Mesenchymal stem cell (in vitro differentiated cells and primary cell): Measurements from ENCODE around the gene OPTC.

Source experiments
- DNase-seq: peaks from one replicate; pipeline ENCODE4 v3.0.0-alpha.2; 2013
- H2AFZ ChIP-seq: one replicate; pipeline ENCODE4 v1.6.1; 2013; ENCODE audit warnings: low read depth, mild to moderate bottlenecking, control low read depth, inconsistent platforms, low read length, moderate library complexity
- H2AK5ac ChIP-seq: 2 replicates; pipeline ENCODE4 v1.6.1; 2013; ENCODE audit warnings: low read length, moderate library complexity, mild to moderate bottlenecking, inconsistent platforms; ENCODE audit not compliant: severe bottlenecking
- H2BK120ac ChIP-seq: one replicate; pipeline ENCODE4 v1.6.1; 2013; ENCODE audit warnings: low read depth, mild to moderate bottlenecking, inconsistent platforms, low read length, moderate library complexity
- H2BK12ac ChIP-seq, 2 experiments: one replicate each; pipeline ENCODE4 v1.6.1; 2013; ENCODE audit warnings: inconsistent platforms in 2 of 2, low read length in 2 of 2, mild to moderate bottlenecking in 2 of 2, moderate library complexity in 2 of 2, control low read depth in 1 of 2
- H2BK15ac ChIP-seq: one replicate; pipeline ENCODE4 v1.6.1; 2013; ENCODE audit warnings: mild to moderate bottlenecking, low read depth, inconsistent platforms; ENCODE audit not compliant: poor library complexity, severe bottlenecking
- H2BK5ac ChIP-seq: 2 replicates; pipeline ENCODE4 v1.6.1; 2013; ENCODE audit warnings: low read depth, mild to moderate bottlenecking, low read length, control low read depth, inconsistent platforms; ENCODE audit not compliant: poor library complexity, severe bottlenecking
- H3K14ac ChIP-seq, 2 experiments: one replicate each; pipeline ENCODE4 v1.6.1; 2013; ENCODE audit warnings: inconsistent platforms in 2 of 2, low read length in 2 of 2, control low read depth in 1 of 2, mild to moderate bottlenecking in 1 of 2, moderate library complexity in 1 of 2
- H3K18ac ChIP-seq, 2 experiments: one replicate each; pipeline ENCODE4 v1.6.1; 2013; ENCODE audit warnings: inconsistent platforms in 2 of 2, low read length in 2 of 2, control low read depth in 1 of 2, low read depth in 1 of 2, mild to moderate bottlenecking in 1 of 2
- H3K23ac ChIP-seq, 2 experiments: one replicate each; pipeline ENCODE4 v1.6.1; 2013; ENCODE audit warnings: inconsistent platforms in 2 of 2, low read length in 2 of 2, mild to moderate bottlenecking in 2 of 2, moderate library complexity in 2 of 2, control low read depth in 1 of 2
- H3K27ac ChIP-seq: 2 replicates; pipeline ENCODE4 v1.5.1; 2013; ENCODE audit warnings: mild to moderate bottlenecking, moderate library complexity, low read length, control low read depth, inconsistent platforms; ENCODE audit not compliant: poor library complexity, severe bottlenecking
- H3K27me3 ChIP-seq, 2 experiments: 2 replicates each; pipeline versions ENCODE4 v1.6.1 to v1.7.0; 2013; ENCODE audit warnings: low read length in 2 of 2, mild to moderate bottlenecking in 2 of 2, moderate library complexity in 2 of 2, control low read depth in 1 of 2, inconsistent platforms in 1 of 2; ENCODE audit not compliant: control insufficient read depth in 1 of 2, insufficient read depth in 1 of 2
- H3K36me3 ChIP-seq, 2 experiments: 2 replicates each; pipeline versions ENCODE4 v1.6.1 to v1.7.0; 2013; ENCODE audit warnings: low read length in 2 of 2, control low read depth in 1 of 2, inconsistent platforms in 1 of 2, low read depth in 1 of 2, mild to moderate bottlenecking in 1 of 2; ENCODE audit not compliant: insufficient read depth in 2 of 2, control insufficient read depth in 1 of 2
- H3K4ac ChIP-seq, 2 experiments: one replicate each; pipeline ENCODE4 v1.6.1; 2013; ENCODE audit warnings: inconsistent platforms in 2 of 2, low read length in 2 of 2, mild to moderate bottlenecking in 2 of 2, moderate library complexity in 2 of 2, control low read depth in 1 of 2, low read depth in 1 of 2
- H3K4me1 ChIP-seq: 2 replicates; pipeline ENCODE4 v1.6.1; 2013; ENCODE audit warnings: low read depth, low read length, control low read depth; ENCODE audit not compliant: control insufficient read depth, insufficient read depth
- H3K4me2 ChIP-seq: 2 replicates; pipeline ENCODE4 v1.6.1; 2013; ENCODE audit warnings: low read length, mild to moderate bottlenecking, inconsistent platforms; ENCODE audit not compliant: poor library complexity, severe bottlenecking
- H3K4me3 ChIP-seq, 2 experiments: 2 replicates each; pipeline versions ENCODE4 v1.5.1 to v1.7.0; 2013; ENCODE audit warnings: low read length in 2 of 2, mild to moderate bottlenecking in 2 of 2, control low read depth in 1 of 2, low read depth in 1 of 2; ENCODE audit not compliant: insufficient read depth in 1 of 2
- H3K79me1 ChIP-seq: replicated peaks from 2 replicates; pipeline ENCODE4 v1.6.1; 2013; ENCODE audit warnings: mild to moderate bottlenecking, control low read depth, low read length, inconsistent platforms; ENCODE audit not compliant: poor library complexity, severe bottlenecking
- H3K9ac ChIP-seq: 2 replicates; pipeline ENCODE4 v1.7.0; 2013; ENCODE audit warnings: mild to moderate bottlenecking, low read length, moderate library complexity
- H3K9me3 ChIP-seq: 2 replicates; pipeline ENCODE4 v1.7.0; 2013; ENCODE audit warnings: mild to moderate bottlenecking, low read length; ENCODE audit not compliant: control insufficient read depth
- H4K8ac ChIP-seq: one replicate; pipeline ENCODE4 v1.6.1; 2013; ENCODE audit warnings: inconsistent platforms, mild to moderate bottlenecking, low read length, moderate library complexity
- H4K91ac ChIP-seq: one replicate; pipeline ENCODE4 v1.6.1; 2013; ENCODE audit warnings: mild to moderate bottlenecking, low read length, inconsistent platforms
- WGBS: methylation state at CpG from one replicate; pipeline ENCODE4 v1.1.7; 2013; ENCODE audit warnings: mixed read lengths; 5-methylcytosine and 5-hydroxymethylcytosine counted together

Gene OPTC

GRCh38 chr1:203456577-203456976 lies 37.4 kb upstream of the OPTC start:
- Histone ChIP-seq H2BK15ac (no peak overlapping the region), H3K27ac (no peak overlapping the region), H3K18ac (no peak overlapping the region), H2BK5ac (no peak overlapping the region), H3K4me2 (no peak overlapping the region), H2BK120ac (no peak overlapping the region), H3K9me3 (no peaks in the 10 kb centered on the region), H3K4me1 (peaks cover 3% of the 10 kb centered on the region), H2AFZ (no peak overlapping the region), H4K91ac (no peak overlapping the region), H3K79me1 (no peaks in the 10 kb centered on the region), H3K4me3 (no peak overlapping the region), H3K9ac (no peak overlapping the region), H4K8ac (no peak overlapping the region), H2BK12ac (no peak overlapping the region), H3K23ac (no peak overlapping the region), H2AK5ac (no peak overlapping the region), H3K27me3 (peaks cover 0 to 23% of the 10 kb centered on the region in 2 experiments), H3K4ac (no peak overlapping the region), H3K36me3 (no peaks in the 10 kb centered on the region), H3K14ac (no peak overlapping the region)
- 94% methylated on average over 3 of the region's 4 CpGs for WGBS
- no peak for DNase-seq

- Histone ChIP-seq H3K14ac (no peak overlapping the region), H2BK15ac (no peak overlapping the region), H3K27me3 (peaks cover 0 to 19% of the 10 kb centered on the region in 2 experiments), H3K23ac (no peak overlapping the region), H2BK120ac (no peak overlapping the region), H3K36me3 (no peaks in the 10 kb centered on the region), H3K4me1 (peaks cover 3% of the 10 kb centered on the region), H3K4me3 (no peak overlapping the region), H2BK12ac (no peak overlapping the region), H4K91ac (no peak overlapping the region), H2AFZ (no peak overlapping the region), H3K18ac (no peak overlapping the region), H3K4me2 (no peak overlapping the region), H3K9me3 (no peaks in the 10 kb centered on the region), H3K27ac (no peak overlapping the region), H4K8ac (no peak overlapping the region), H3K79me1 (no peaks in the 10 kb centered on the region), H3K9ac (no peak overlapping the region), H2BK5ac (no peak overlapping the region), H2AK5ac (no peak overlapping the region), H3K4ac (no peak overlapping the region)
- WGBS, result 96% methylated on average over 3 of the region's 5 CpGs
- no peak for DNase-seq
Measured at GRCh38 chr1:203458078-203458477, 35.9 kb upstream of the OPTC start.

GRCh38 chr1:203459671-203460201 lies 34.2 kb upstream of the OPTC start:
- Histone ChIP-seq H3K14ac (no peak overlapping the region), H3K4me2 (no peak overlapping the region), H3K18ac (no peak overlapping the region), H2BK12ac (no peak overlapping the region), H3K4me1 (peaks cover 12% of the 10 kb centered on the region), H4K91ac (no peak overlapping the region), H3K9ac (no peak overlapping the region), H2BK15ac (no peak overlapping the region), H2AK5ac (no peak overlapping the region), H4K8ac (no peak overlapping the region), H2AFZ (no peak overlapping the region), H2BK120ac (no peak overlapping the region), H3K4ac (no peak overlapping the region), H3K9me3 (no peaks in the 10 kb centered on the region), H3K23ac (no peak overlapping the region), H3K27ac (no peak overlapping the region), H3K4me3 (no peak overlapping the region), H3K27me3 (peaks cover 0 to 31% of the 10 kb centered on the region in 2 experiments), H3K79me1 (no peaks in the 10 kb centered on the region), H2BK5ac (no peak overlapping the region), H3K36me3 (no peaks in the 10 kb centered on the region)
- DNase-seq, result no peak
- WGBS, result 85% methylated on average over 3 of the region's 8 CpGs

DNA sequence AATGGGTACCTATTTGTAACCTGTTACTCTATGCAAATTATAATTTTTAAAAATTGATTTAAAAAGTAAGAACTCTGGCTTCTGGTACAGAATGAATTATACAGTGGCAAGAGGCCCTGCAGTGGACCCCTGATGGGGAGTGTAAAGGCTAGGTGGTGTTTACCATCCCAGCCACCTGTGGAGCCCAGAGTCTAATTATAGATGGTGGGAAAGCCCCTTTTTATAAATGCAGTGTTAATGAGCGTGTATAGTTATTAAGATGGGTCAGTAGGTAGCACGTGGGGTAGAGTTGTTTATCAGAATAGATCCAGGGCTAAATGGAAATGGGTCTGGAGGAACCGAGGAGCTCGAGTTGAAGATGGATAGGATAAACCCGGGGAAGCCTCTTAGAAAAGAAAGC lies 32.2 kb upstream of the OPTC start:
- no peak overlapping the region for H3K4me2 ChIP-seq
- no peak overlapping the region for H3K27ac ChIP-seq
- H3K27me3 ChIP-seq, result peaks cover 0 to 32% of the 10 kb centered on the region in 2 experiments
- no peaks in the 10 kb centered on the region for H3K79me1 ChIP-seq
- no peak overlapping the region for H2BK120ac ChIP-seq
- H2BK5ac ChIP-seq, result no peak overlapping the region
- H2BK15ac ChIP-seq, result no peak overlapping the region
- H4K8ac ChIP-seq, result no peak overlapping the region
- WGBS, result 64% methylated on average over 5 of the region's 5 CpGs
- H3K9me3 ChIP-seq, result no peaks in the 10 kb centered on the region
- H2AK5ac ChIP-seq, result no peak overlapping the region
- no peak overlapping the region for H3K9ac ChIP-seq
- H4K91ac ChIP-seq, result no peak overlapping the region
- no peaks in the 10 kb centered on the region for H3K36me3 ChIP-seq
- no peak overlapping the region for H3K23ac ChIP-seq
- peaks cover 19% of the 10 kb centered on the region for H3K4me1 ChIP-seq
- H2AFZ ChIP-seq, result no peak overlapping the region
- no peak overlapping the region for H3K18ac ChIP-seq
- no peak for DNase-seq
- H3K4me3 ChIP-seq, result no peak overlapping the region
- H3K14ac ChIP-seq, result no peak overlapping the region
- no peak overlapping the region for H3K4ac ChIP-seq
- no peak overlapping the region for H2BK12ac ChIP-seq
